GM12892 (cell line): ENCODE measurements around the gene TMEM120B.

Experiments used
- POLR2A ChIP-seq: IDR thresholded peaks from 2 replicates; pipeline ENCODE4 v1.6.1; 2011; ENCODE audit warnings: low read depth, low read length, control low read depth
- POLR2AphosphoS5 ChIP-seq: IDR thresholded peaks from 2 replicates; pipeline ENCODE4 v1.6.1; 2011; ENCODE audit warnings: low read depth, low read length, control low read depth
- TAF1 ChIP-seq: IDR thresholded peaks from 2 replicates; pipeline ENCODE4 v1.6.1; 2011; ENCODE audit warnings: low read depth, mild to moderate bottlenecking, control low read depth, low read length, borderline replicate concordance

GRCh38 chr12:121798787-121799155, 86.2 kb downstream of the TMEM120B start:
- TF ChIP-seq POLR2A = no peak
- no peak for TF ChIP-seq TAF1
- TF ChIP-seq POLR2AphosphoS5 = no peak
